Measurements from ENCODE around the gene CTNNA1.
"Not testable (repeated sequence)": the region's sequence is repeated elsewhere in the genome, so short reads cannot be mapped to it uniquely, and the experiment has no call there.

CTNNA1 gene

DNA sequence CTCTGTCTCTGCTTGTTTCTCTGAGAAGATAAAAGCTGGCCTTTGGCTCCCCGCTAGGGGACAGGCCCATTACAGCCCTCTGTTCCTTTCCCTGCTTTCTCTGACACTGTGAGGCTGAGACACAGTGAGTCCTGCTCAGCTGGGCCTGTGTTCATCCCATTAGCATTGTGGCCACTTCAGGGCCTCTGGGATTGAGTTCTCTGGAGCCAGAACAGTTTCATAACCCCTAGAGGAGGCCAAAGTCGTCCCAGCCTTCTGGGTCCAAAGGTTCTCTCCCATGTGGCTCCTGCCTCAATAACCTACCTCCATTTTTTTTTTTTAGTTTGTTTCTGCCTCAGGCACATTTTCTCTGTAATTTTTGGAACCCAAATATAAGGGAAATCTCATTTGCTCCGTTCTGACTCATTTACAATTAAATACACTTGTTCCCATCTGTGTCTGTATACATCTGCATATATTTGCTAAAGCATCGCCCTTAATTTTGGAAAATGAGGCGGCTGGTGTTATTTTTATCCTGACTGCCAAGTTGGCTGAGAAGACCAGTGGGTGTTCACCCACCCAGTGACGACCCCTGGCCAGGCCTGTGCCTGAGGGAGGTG is 27.3 kb upstream of the CTNNA1 start:
- peaks cover 10% of the 10 kb centered on the region for H3K4me1 ChIP-seq (ENCODE audit: insufficient read depth, insufficient read length)
- H3K36me3 ChIP-seq (ENCODE audit: insufficient read depth, insufficient read length, low read length): no peaks in the 10 kb centered on the region
- peak overlapping the region; percentile 71 for H3K9ac ChIP-seq (ENCODE audit: insufficient read length, low read depth)
- H3K27me3 ChIP-seq (ENCODE audit: insufficient read depth, insufficient read length): no peaks in the 10 kb centered on the region
- TF ChIP-seq SUZ12 (IDR thresholded peaks at IDR 0.05; ENCODE audit: extremely low read depth, insufficient read depth, insufficient read length): no peak
- no peak for TF ChIP-seq YY1 (IDR thresholded peaks at IDR 0.05; ENCODE audit: insufficient read depth, insufficient read length)
- no peak for TF ChIP-seq ZNF274 (IDR thresholded peaks at IDR 0.05; ENCODE audit: low read depth, low read length)
- no peak overlapping the region for H3K4me3 ChIP-seq (ENCODE audit: insufficient read length, low read depth)
- no peaks in the 10 kb centered on the region for H3K9me3 ChIP-seq (ENCODE audit: insufficient read depth, low read length)
- DNase-seq (ENCODE audit: low read depth, low spot score): no peak

DNA sequence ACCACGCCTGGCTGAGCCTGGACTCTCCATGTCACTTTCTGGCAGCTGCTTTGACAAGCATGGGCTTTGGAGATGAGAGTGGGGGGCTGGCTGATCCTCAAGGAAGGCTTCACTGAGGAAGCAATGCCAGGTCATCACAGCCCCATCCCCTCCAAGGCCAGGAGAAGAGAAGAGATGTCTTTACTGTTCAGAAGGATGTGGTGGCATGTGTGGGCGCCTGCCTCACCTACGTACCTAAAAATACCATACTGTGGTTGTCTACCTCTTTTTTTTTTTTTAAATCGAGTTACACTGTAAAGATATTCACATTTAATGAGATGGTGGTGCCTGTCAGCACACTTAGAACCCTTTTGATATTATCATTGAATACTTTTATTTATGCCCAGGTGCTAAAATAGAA is 26.4 kb upstream of the CTNNA1 start:
- peaks cover 10% of the 10 kb centered on the region for H3K4me1 ChIP-seq (ENCODE audit: insufficient read depth, insufficient read length)
- H3K9ac ChIP-seq (ENCODE audit: insufficient read length, low read depth): no peak overlapping the region
- H3K27me3 ChIP-seq (ENCODE audit: insufficient read depth, insufficient read length): no peaks in the 10 kb centered on the region
- TF ChIP-seq YY1 (IDR thresholded peaks at IDR 0.05; ENCODE audit: insufficient read depth, insufficient read length): no peak
- no peak for TF ChIP-seq ZNF274 (IDR thresholded peaks at IDR 0.05; ENCODE audit: low read depth, low read length)
- no peak for TF ChIP-seq SUZ12 (IDR thresholded peaks at IDR 0.05; ENCODE audit: extremely low read depth, insufficient read depth, insufficient read length)
- no peak overlapping the region for H3K4me3 ChIP-seq (ENCODE audit: insufficient read length, low read depth)
- H3K9me3 ChIP-seq (ENCODE audit: insufficient read depth, low read length): no peaks in the 10 kb centered on the region
- H3K36me3 ChIP-seq (ENCODE audit: insufficient read depth, insufficient read length, low read length): no peaks in the 10 kb centered on the region
- DNase-seq (ENCODE audit: low read depth, low spot score): no peak

DNA sequence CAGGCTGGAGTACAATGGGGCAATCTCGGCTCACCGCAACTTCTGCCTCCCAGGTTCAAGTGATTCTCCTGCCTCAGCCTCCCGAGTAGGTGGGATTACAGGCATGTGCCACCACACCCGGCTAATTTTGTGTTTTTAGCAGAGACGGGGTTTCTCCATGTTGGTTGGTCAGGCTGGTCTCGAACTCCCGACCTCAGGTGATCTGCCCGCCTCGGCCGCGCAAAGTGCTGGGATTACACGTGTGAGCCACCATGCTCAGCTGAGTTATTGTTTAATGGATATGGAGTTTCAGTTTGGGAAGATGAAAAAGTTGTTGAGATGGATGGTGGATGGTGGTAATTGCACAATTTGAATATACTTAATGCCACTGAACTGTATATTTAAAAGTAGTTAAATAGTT is 22.7 kb upstream of the CTNNA1 start:
- H3K4me1 ChIP-seq (ENCODE audit: insufficient read depth, insufficient read length); H3K9me3 ChIP-seq (ENCODE audit: insufficient read depth, low read length); H3K4me3 ChIP-seq (ENCODE audit: insufficient read length, low read depth); H3K36me3 ChIP-seq (ENCODE audit: insufficient read depth, insufficient read length, low read length); DNase-seq (ENCODE audit: low read depth, low spot score); H3K27me3 ChIP-seq (ENCODE audit: insufficient read depth, insufficient read length); H3K9ac ChIP-seq (ENCODE audit: insufficient read length, low read depth): not testable (repeated sequence)

DNA sequence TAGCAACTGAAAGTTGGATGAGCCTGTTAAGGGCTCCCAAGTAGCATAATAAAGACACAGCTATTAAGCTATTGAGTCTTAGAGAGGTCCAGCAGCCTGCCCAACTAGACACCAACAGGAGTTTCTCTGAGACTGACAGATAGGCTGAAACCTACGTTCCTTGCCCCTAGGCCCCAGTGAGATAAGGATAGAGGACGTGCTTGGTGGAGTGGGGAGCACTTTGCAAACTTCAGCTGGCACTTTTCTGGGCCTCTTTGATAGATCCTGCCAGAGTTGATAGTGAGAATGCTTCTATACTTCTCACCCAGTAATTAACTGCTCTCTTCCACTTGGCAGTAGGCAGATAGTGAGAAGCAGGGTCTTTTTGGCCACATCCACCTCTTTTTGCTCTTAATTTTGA is 20.8 kb upstream of the CTNNA1 start:
- Histone ChIP-seq H3K4me1 (ENCODE audit: insufficient read depth, insufficient read length) (no peaks in the 10 kb centered on the region), H3K36me3 (ENCODE audit: insufficient read depth, insufficient read length, low read length) (no peaks in the 10 kb centered on the region), H3K9ac (ENCODE audit: insufficient read length, low read depth) (no peak overlapping the region), H3K9me3 (ENCODE audit: insufficient read depth, low read length) (no peaks in the 10 kb centered on the region), H3K4me3 (ENCODE audit: insufficient read length, low read depth) (no peak overlapping the region), H3K27me3 (ENCODE audit: insufficient read depth, insufficient read length) (no peaks in the 10 kb centered on the region)
- TF ChIP-seq SUZ12 (IDR thresholded peaks at IDR 0.05; ENCODE audit: extremely low read depth, insufficient read depth, insufficient read length) (no peak), ZNF274 (IDR thresholded peaks at IDR 0.05; ENCODE audit: low read depth, low read length) (no peak), YY1 (IDR thresholded peaks at IDR 0.05; ENCODE audit: insufficient read depth, insufficient read length) (no peak)
- DNase-seq (ENCODE audit: low read depth, low spot score): no peak

DNA sequence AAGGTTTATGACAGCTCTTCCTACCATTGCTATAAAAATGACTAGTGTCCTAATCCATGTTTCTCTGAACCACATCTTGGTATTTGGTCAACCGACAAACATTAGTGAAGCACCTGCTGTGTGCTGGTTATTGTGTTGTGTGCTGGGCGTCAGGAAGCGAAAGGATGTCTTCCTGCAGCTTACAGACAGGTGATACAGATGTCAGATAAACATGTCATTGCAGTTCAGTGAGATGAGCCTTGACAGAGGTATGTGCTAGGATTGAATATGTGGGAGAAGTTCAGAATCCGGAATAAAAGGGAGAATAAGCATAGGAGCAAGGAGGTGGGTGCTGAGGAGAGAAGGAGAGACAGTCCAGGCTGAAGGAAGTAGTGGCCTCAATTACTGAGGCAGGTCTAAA is 20.3 kb upstream of the CTNNA1 start:
- Histone ChIP-seq H3K9me3 (ENCODE audit: insufficient read depth, low read length) (no peaks in the 10 kb centered on the region), H3K4me3 (ENCODE audit: insufficient read length, low read depth) (no peak overlapping the region), H3K27me3 (ENCODE audit: insufficient read depth, insufficient read length) (no peaks in the 10 kb centered on the region), H3K9ac (ENCODE audit: insufficient read length, low read depth) (no peak overlapping the region), H3K4me1 (ENCODE audit: insufficient read depth, insufficient read length) (no peaks in the 10 kb centered on the region), H3K36me3 (ENCODE audit: insufficient read depth, insufficient read length, low read length) (no peaks in the 10 kb centered on the region)
- no peak for TF ChIP-seq ZNF274 (IDR thresholded peaks at IDR 0.05; ENCODE audit: low read depth, low read length)
- TF ChIP-seq YY1 (IDR thresholded peaks at IDR 0.05; ENCODE audit: insufficient read depth, insufficient read length): no peak
- no peak for TF ChIP-seq SUZ12 (IDR thresholded peaks at IDR 0.05; ENCODE audit: extremely low read depth, insufficient read depth, insufficient read length)
- no peak for DNase-seq (ENCODE audit: low read depth, low spot score)

DNA sequence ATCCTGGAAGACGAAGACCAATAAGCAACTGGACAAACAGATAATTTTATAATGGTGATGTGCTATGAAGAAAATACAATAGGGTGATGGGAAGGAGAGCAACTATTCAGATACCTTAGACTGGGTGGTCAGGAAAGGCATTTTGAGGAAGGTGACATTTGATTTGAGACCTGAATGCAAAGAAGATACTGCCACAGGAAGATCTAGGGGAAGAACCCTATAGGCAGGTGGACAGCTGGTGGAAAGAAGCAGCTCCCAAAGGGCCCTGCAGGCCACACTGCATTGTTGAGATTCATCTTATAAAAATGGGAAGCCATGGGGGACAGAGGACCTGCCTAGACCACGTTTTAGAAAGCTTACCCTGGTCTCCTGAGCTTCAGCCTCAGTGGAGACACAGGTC is 19.7 kb upstream of the CTNNA1 start:
- Histone ChIP-seq H3K27me3 (ENCODE audit: insufficient read depth, insufficient read length) (no peaks in the 10 kb centered on the region), H3K4me3 (ENCODE audit: insufficient read length, low read depth) (no peak overlapping the region), H3K36me3 (ENCODE audit: insufficient read depth, insufficient read length, low read length) (no peaks in the 10 kb centered on the region), H3K4me1 (ENCODE audit: insufficient read depth, insufficient read length) (no peaks in the 10 kb centered on the region), H3K9me3 (ENCODE audit: insufficient read depth, low read length) (no peaks in the 10 kb centered on the region), H3K9ac (ENCODE audit: insufficient read length, low read depth) (no peak overlapping the region)
- TF ChIP-seq SUZ12 (IDR thresholded peaks at IDR 0.05; ENCODE audit: extremely low read depth, insufficient read depth, insufficient read length) (no peak), ZNF274 (IDR thresholded peaks at IDR 0.05; ENCODE audit: low read depth, low read length) (no peak), YY1 (IDR thresholded peaks at IDR 0.05; ENCODE audit: insufficient read depth, insufficient read length) (no peak)
- DNase-seq (ENCODE audit: low read depth, low spot score): no peak

DNA sequence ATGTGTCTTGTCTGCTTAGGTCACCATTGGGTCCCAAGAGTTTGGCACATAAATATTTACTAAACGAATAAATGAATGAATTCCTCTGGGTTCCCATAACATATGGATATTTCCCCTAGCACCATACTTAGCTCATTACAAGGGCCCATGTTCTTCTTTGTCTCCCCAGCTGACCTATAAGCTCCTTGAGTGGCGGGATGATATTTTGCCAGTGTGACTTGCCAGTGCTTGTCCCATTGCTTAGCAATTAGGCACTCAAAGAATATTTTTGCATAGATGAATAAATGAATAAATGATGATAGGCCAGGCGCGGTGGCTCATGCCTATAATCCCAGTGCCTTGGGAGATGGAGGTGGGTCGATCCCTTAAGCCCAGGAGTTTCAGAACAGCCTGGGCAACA is 16.9 kb upstream of the CTNNA1 start:
- no peak overlapping the region for H3K4me3 ChIP-seq (ENCODE audit: insufficient read length, low read depth)
- H3K36me3 ChIP-seq (ENCODE audit: insufficient read depth, insufficient read length, low read length): no peaks in the 10 kb centered on the region
- no peak for TF ChIP-seq SUZ12 (IDR thresholded peaks at IDR 0.05; ENCODE audit: extremely low read depth, insufficient read depth, insufficient read length)
- no peak for TF ChIP-seq ZNF274 (IDR thresholded peaks at IDR 0.05; ENCODE audit: low read depth, low read length)
- no peak for TF ChIP-seq YY1 (IDR thresholded peaks at IDR 0.05; ENCODE audit: insufficient read depth, insufficient read length)
- H3K9ac ChIP-seq (ENCODE audit: insufficient read length, low read depth): no peak overlapping the region
- H3K9me3 ChIP-seq (ENCODE audit: insufficient read depth, low read length): no peaks in the 10 kb centered on the region
- DNase-seq (ENCODE audit: low read depth, low spot score): no peak
- H3K27me3 ChIP-seq (ENCODE audit: insufficient read depth, insufficient read length): no peaks in the 10 kb centered on the region
- no peaks in the 10 kb centered on the region for H3K4me1 ChIP-seq (ENCODE audit: insufficient read depth, insufficient read length)
